Esophagus mucosa (tissue), 1 donor: Measurements from ENCODE around the gene PARP15. TPM values are rescaled to one million over a fixed set of nuclear protein-coding genes. Genes with fewer than 3 reads are reported as not detected.

ENCODE experiments used
- ATAC-seq: fragments of 200-7000 bp; cut with Tn5 transposase; one replicate; pipeline ENCODE4 v1.9.1; 2020
- total RNA-seq: library from RNA; stranded (reverse); gene quantifications from one replicate; pipeline ENCODE4 v1.2.4, GENCODE V29; 2023
- donor health status: DM: yes; HTN: yes; CAD: no.

Gene PARP15
- total RNA-seq, 1 donor from 2014 or later = 0.56 TPM

- peak; percentile 54 for ATAC-seq
These were observed 1.1 kb upstream of the PARP15 start for GRCh38 chr3:122576174-122576940.

- no peak for ATAC-seq
These were observed 755 bp downstream of the PARP15 start for GRCh38 chr3:122578069-122578740.

GRCh38 chr3:122580470-122580869 is 3.0 kb downstream of the PARP15 start:
- no peak for ATAC-seq

- no peak for ATAC-seq
These were observed 4.2 kb downstream of the PARP15 start for GRCh38 chr3:122581622-122582021.

- ATAC-seq = no peak
These were observed 4.9 kb downstream of the PARP15 start for GRCh38 chr3:122582390-122582789.

- no peak for ATAC-seq
These were observed 8.6 kb downstream of the PARP15 start for GRCh38 chr3:122586098-122586497.

DNA sequence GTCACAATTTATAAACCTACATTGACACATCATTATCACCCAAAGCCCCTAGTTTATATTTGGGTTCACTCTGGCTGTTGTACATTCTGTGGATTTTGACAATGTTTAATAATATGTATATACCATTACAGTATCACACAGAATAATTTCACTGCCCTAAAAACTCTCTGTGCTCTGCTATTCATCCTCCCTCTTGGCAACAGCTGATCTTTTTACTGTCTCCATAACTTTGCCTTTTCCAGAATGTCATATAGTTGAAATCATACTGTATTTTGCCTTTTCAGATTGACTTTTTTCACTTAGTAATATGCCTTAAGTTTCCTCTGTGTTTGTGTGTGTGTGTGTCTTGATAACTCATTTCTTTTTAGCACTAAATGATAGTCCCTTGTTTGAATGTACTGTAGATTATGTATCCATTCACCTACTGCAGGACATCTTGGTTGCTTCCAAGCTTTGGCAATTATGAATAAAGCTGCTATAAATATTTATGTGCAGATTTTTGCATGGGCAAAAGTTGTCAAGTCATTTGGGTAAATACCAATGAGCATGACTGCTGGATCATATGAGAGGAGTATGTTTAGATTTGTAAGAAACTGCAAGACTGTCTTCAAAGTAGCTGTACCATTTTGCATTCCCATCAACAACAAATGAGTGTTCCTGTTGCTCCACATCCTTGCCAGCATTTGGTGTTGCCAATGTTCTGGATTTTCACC is 9.5 kb downstream of the PARP15 start:
- no peak for ATAC-seq

DNA sequence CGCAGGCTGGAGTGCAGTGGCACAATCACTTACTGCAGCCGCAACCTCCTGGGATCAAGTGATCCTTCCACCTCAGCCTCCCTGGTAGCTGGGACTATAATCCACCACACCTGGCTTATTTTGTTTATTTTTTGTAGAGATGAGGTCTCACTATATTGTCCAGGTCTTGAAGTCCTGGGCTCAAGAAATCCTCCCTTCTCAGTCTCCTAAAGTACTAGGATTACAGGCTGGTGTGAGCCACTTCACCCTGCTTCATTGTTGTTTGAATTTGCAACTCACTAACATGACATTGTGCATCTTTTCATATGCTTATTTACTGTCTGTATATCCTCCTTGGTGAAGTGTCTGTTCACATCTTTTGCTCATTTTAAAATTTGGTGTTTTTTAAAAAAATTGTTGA is 10.1 kb downstream of the PARP15 start:
- no peak for ATAC-seq

DNA sequence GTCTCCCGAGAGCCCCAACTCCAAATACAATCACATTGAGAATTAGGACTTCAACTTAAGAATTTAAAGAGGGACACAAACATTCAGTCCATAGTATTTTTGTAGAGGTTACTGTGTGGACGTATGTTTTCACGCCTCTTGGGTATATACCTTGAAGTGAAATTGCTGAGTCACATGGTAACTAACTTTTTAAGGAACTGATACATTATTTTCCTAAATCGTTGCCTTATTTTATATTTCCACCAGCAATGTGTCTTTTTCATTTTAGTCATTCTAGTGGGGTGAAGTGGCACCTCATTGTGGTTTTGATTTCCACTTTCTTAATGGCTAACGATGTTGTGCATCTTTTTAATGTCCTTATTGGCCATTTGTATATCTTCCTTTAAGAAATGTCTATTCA is 11.8 kb downstream of the PARP15 start:
- ATAC-seq = no peak

DNA sequence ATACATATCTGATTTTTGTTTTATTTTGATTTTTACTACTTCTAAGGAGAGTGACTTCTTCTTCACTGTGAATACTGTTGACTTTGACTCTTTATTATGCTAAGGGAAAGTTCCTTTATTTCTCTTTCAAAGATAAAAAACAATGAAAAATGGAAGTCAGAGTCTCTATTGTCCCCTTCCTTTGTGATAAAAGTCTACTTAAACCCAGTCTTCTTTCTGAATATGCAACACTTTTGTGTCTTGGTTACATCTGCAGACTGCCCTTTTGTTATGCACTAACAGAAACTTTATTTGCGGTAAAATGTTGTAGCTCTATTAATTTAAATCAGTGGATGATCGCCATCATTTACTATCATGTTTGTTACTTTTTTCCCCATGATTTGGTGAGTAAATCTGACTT is 13.2 kb downstream of the PARP15 start:
- ATAC-seq = no peak

DNA sequence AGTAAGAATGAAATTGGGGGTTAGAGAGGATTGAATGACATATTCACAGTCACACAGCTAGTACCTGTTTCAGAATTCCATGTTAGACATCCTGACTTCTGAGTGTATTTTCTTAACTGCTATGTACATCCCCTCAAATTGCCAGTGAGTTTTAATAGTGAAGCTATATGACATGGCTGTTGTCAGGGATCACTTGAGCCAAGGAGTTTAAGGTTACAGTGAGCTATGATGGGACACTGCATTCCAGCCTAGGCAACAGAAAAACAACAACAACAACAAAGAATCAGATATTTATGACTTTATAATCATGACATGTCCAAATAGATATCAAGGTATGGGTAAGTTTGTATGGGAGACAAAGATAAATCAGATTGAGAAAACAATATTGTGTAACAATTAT is 16.6 kb downstream of the PARP15 start:
- ATAC-seq = no peak

DNA sequence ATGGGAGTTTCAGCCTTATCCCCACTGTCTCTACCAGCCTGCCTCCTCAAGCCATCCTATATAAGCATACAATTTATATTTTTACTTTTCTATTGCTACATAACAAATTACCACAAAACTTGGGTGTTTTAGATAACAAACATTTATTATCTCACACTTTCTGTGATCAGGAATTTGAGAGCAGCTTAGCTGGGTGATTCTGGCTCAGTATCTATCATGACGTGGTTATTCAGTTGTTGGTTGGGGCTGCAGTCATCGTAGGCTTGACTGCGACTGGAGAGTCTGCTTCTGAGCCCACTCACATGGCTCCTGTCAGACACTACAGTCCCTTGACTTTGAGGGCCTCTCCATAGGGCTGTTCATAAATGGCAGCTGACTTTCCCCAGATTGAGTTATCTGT is 20.7 kb downstream of the PARP15 start:
- ATAC-seq = no peak

GRCh38 chr3:122598556-122598955 is 21.1 kb downstream of the PARP15 start:
- ATAC-seq = no peak

GRCh38 chr3:122602011-122602710 is 24.7 kb downstream of the PARP15 start:
- no peak for ATAC-seq

DNA sequence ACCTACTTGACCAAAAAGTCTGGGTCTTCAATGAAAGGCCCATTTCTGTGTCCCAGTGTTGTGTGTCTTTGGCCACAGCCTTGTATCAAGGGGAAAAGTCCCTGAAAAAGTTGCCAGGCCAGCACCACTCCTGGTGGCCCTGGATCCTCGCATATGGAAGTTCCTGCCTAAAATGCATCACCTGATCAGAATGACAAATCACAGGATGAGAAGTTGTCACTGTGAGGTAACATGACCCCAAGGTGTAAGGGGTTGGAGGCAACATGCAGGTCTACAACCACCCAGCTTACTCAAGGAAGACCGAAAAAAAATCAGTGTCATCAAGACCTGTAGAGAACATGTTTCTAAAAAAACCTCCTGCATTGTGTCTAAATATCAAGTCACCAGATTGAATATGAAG is 25.6 kb downstream of the PARP15 start:
- no peak for ATAC-seq

DNA sequence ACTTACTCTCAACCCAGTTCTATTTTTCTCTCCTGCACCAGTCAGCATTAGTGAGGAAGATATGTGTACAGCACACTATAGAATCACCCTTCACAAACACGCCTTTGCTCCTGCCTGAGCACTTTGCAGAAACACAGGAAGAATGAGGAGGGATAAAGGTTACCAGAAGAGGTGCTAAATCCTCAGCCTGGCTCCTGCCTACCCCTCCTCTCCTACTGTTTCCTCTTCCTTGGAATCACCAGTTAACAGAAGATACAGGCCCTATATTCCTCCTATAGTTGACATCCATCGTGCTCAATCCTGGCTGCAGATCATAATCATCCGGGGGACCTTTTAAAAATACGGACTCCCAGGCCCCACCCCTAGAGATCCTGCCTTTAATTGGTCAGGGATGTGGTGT is 28.9 kb downstream of the PARP15 start:
- ATAC-seq = no peak

GRCh38 chr3:122608916-122609315 is 31.5 kb downstream of the PARP15 start:
- ATAC-seq = no peak

DNA sequence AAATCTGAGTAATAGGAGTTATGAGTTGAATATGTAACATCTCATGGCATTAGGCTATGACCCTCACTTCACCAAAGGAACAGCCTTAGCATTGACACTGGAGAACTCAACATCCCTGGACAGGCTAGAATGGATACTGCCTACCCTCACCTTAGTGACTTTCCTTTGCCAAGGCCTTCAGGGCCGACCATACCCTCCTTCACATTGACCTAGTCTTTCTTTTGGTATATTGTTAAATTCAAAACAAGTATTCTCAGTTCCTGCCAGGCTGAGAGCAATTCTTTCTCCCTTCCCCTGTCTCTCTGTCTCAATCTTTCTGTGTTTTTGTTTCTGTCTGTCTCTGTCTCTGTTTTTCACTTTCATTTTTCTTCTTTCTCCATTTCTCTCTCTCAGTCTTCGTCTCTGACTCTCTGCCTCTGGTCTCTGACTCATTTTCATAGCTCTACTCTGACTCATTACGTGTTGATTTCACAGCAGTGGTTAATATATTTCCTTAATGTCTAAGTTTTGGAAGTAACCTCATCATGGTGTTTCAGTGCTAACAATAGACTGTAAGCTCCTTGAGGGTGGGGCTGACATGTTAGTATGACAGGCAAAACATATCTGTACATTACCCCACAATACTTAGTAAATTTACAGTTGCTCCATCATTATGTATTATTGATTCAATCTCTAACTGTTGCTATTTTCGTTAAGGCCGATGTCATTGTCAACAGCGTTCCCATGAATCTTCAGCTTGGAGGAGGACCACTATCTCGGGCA is 32.5 kb downstream of the PARP15 start:
- peak; percentile 86 for ATAC-seq

- ATAC-seq = no peak
These were observed 35.2 kb downstream of the PARP15 start for GRCh38 chr3:122612696-122613095.

GRCh38 chr3:122615303-122615702 is 37.9 kb downstream of the PARP15 start:
- ATAC-seq = no peak

- ATAC-seq = no peak
These were observed 41.2 kb downstream of the PARP15 start for GRCh38 chr3:122618614-122619013.

GRCh38 chr3:122619040-122619439 is 41.6 kb downstream of the PARP15 start:
- ATAC-seq = no peak
